Natural killer cell treated with Interleukin-12 subunit alpha and Interleukin-12 subunit beta and Interleukin-15 and Interleukin-18, amount 100 ng/mL, for 72 hours (primary cell): ENCODE measurements around the gene NPAS3. TPM values are rescaled to one million over a fixed set of nuclear protein-coding genes. Genes with fewer than 3 reads are reported as not detected.

Experiments
- ATAC-seq, 2 donors: fragments of 150-1000 bp; cut with Tn5 transposase in 1 of 2; sonication (Bioruptor Pico), chemical (Tn5 transposase) in 1 of 2; 2 replicates each; pipeline ENCODE4 v1.10.0; 2021
- DNase-seq: peaks from one replicate; pipeline ENCODE4 v3.0.0; 2022; ENCODE audit warnings: low spot score
- H3K27ac Mint-ChIP-seq, 2 donors: 1 replicate in 1 of 2; 2 replicates in 1 of 2; pipeline ENCODE4 v1.8.0; 2022; ENCODE audit warnings: mixed read lengths in 2 of 2, mild to moderate bottlenecking in 1 of 2, moderate library complexity in 1 of 2
- H3K27me3 Mint-ChIP-seq, 2 donors: 1 replicate in 1 of 2; 2 replicates in 1 of 2; pipeline ENCODE4 v1.8.0; 2022; ENCODE audit warnings: mixed read lengths in 2 of 2
- H3K36me3 Mint-ChIP-seq: one replicate; pipeline ENCODE4 v1.8.0; 2022; ENCODE audit warnings: mixed read lengths
- H3K4me1 Mint-ChIP-seq, 2 donors: 1 replicate in 1 of 2; 2 replicates in 1 of 2; pipeline ENCODE4 v1.8.0; 2022; ENCODE audit warnings: low read depth in 2 of 2, mixed read lengths in 2 of 2, mild to moderate bottlenecking in 1 of 2
- H3K4me3 Mint-ChIP-seq: one replicate; pipeline ENCODE4 v1.8.0; 2022; ENCODE audit warnings: mixed read lengths
- H3K9me3 Mint-ChIP-seq: 2 replicates; pipeline ENCODE4 v1.8.0; 2022; ENCODE audit warnings: mixed read lengths
- total RNA-seq, 2 donors: library from RNA; stranded (reverse); gene quantifications; one replicate each; pipeline ENCODE4 v1.2.3, GENCODE V29; 2022

The NPAS3 gene
- total RNA-seq, 2 donors from 2014 or later = not detected

DNA sequence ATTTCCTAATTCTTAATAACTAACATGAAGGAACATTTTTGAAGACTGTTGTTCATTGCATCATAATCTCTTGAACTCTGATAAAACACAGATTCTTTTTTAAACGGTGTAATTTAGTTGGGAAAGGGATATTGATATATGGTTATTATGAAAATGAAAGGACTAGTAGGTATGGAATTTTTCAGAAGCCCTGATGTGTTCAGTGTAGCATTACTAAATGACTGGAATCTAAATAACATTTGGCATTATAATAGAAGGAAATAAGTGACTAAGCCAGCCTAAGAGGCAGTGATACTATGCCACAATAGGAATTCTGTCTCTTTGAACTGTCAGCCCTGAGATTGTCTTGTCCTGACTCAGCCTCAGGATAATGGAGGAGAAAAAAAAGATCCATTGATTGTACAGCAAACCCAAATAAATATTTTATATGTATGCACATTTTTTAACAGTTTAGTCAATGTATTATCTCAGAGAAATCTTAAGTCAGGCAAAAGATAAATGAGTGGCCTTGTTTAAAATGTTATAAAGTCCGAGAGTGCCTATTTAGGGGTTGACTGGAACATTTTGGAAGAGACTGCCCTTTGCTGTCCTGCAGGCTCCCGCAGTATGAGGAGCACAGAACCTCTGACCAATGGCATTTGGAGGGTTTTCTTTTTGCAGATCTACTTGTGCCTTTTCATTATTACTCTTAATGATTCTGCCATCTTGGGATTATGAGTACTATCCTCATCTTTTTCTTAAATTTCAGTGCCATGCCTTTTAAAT lies 741.0 kb downstream of the NPAS3 start:
- H3K27ac Mint-ChIP-seq = no peak overlapping the region
- H3K4me1 Mint-ChIP-seq = no peaks in the 10 kb centered on the region
- no peaks in the 10 kb centered on the region for H3K27me3 Mint-ChIP-seq
- DNase-seq (no peak), ATAC-seq (no peak)
- no peaks in the 10 kb centered on the region for H3K36me3 Mint-ChIP-seq
- H3K9me3 Mint-ChIP-seq = peaks cover 4% of the 10 kb centered on the region
- H3K4me3 Mint-ChIP-seq = no peak overlapping the region

DNA sequence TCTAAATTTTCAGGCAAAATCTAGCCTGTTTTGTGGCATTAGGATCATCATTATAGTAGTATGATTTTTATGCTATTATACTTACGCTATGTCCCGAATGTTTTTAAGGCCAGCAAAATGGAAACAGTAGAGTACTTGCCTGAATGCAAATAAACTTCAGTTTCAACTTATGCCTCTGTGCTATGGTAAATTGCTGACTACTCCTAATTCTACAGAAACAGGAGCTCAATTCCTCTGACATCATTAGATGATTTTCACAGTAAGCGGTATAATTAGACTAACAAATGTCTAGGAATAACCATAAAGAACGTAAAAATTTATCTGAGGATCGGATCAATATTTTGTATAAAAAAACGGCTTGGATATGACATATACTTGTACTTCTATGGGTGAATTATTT lies 742.2 kb downstream of the NPAS3 start:
- ATAC-seq (no peak), DNase-seq (no peak)
- no peaks in the 10 kb centered on the region for H3K36me3 Mint-ChIP-seq

DNA sequence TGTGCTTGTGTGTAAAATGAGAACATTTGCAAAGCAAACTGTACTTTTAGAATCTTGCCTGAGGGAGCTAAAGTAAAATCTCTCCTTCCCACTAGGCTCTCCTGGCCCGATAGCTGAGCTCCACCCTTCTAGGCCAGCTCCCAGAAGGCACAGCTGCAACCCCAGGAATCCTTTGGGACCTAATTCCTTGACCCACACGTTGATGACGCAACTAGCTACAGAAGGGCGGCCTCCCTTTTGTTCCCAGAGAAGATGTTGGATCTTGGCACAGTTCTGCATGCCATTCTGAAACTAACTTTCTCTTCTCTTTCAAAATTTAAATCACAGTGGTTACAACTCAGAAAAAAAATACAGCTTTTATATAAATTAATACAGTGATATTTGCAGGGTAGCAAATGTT lies 744.1 kb downstream of the NPAS3 start:
- Mint-ChIP-seq H3K4me3 (no peak overlapping the region), H3K4me1 (no peaks in the 10 kb centered on the region), H3K9me3 (peaks cover 4% of the 10 kb centered on the region), H3K36me3 (no peaks in the 10 kb centered on the region), H3K27me3 (no peaks in the 10 kb centered on the region), H3K27ac (no peak overlapping the region)
- DNase-seq (no peak), ATAC-seq (no peak)

More for the DNA sequence above, 742.2 kb downstream of the NPAS3 start:
- H3K27ac Mint-ChIP-seq = no peak overlapping the region
- peaks cover 4% of the 10 kb centered on the region for H3K9me3 Mint-ChIP-seq
- H3K4me3 Mint-ChIP-seq = no peak overlapping the region
- H3K4me1 Mint-ChIP-seq = no peaks in the 10 kb centered on the region
- no peaks in the 10 kb centered on the region for H3K27me3 Mint-ChIP-seq

DNA sequence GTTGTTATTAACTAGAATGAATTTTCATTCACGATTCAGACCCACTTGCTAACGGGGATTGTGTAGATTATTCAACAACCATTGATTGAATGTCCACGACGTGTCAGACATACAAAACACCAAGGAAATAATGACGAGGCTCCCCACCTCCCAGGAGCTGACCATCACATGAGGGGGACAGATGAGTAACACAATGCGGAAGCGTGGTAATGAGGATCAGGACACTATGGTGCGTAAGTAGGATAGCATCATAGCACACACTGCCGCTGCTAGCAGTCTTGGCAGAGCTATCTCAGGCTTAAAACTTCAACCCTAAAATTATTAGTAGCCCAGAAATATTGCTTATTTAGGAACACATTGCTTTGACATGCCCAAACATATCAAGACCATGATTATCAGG lies 746.3 kb downstream of the NPAS3 start:
- ATAC-seq (no peak), DNase-seq (no peak)
- Mint-ChIP-seq H3K27ac (no peak overlapping the region), H3K9me3 (no peaks in the 10 kb centered on the region), H3K4me3 (no peak overlapping the region), H3K4me1 (no peaks in the 10 kb centered on the region), H3K27me3 (no peaks in the 10 kb centered on the region), H3K36me3 (no peaks in the 10 kb centered on the region)

DNA sequence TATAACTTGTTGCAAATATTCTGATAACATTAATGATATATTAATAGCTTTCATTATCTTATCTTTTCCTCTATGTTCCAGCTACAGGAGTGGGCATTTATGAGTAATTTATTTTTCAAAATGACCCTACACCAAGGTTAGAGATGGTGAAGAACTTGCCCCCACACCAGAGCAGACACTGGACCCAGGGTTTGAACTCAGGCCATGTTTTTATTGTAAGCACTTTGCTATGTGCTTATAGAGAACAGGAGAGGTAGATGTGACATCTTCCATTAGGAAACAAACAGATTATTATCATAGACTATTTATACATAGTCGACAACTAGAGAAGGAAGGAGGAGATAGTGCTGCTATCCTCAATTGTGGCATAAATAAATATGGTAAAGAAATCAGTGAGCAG lies 747.0 kb downstream of the NPAS3 start:
- Mint-ChIP-seq H3K27ac (no peak overlapping the region), H3K36me3 (no peaks in the 10 kb centered on the region), H3K9me3 (no peaks in the 10 kb centered on the region), H3K4me3 (no peak overlapping the region), H3K27me3 (no peaks in the 10 kb centered on the region), H3K4me1 (no peaks in the 10 kb centered on the region)
- DNase-seq = no peak
- ATAC-seq = no peak

DNA sequence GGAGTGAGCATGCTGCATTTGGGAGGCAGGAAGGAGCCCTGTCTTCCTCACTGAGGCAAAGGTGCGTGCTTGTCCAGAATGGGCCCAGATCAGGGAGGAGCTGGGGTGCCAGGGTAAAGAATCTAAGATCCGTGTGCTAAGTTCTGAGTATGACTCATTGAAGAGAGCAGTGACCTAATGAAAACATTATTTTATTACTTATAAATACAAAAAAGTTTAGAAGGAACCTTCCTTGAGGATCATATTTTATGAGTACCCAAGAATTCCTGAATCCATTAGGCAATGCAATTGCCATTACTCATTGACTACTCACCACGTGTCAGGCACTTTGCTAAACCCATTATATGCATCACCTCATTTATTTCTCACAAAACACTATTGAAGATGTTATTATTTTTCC lies 747.5 kb downstream of the NPAS3 start:
- H3K4me1 Mint-ChIP-seq = no peaks in the 10 kb centered on the region
- no peaks in the 10 kb centered on the region for H3K9me3 Mint-ChIP-seq
- no peak for ATAC-seq
- no peak overlapping the region for H3K4me3 Mint-ChIP-seq
- H3K36me3 Mint-ChIP-seq = no peaks in the 10 kb centered on the region
- no peak for DNase-seq
- H3K27ac Mint-ChIP-seq = no peak overlapping the region
- no peaks in the 10 kb centered on the region for H3K27me3 Mint-ChIP-seq

DNA sequence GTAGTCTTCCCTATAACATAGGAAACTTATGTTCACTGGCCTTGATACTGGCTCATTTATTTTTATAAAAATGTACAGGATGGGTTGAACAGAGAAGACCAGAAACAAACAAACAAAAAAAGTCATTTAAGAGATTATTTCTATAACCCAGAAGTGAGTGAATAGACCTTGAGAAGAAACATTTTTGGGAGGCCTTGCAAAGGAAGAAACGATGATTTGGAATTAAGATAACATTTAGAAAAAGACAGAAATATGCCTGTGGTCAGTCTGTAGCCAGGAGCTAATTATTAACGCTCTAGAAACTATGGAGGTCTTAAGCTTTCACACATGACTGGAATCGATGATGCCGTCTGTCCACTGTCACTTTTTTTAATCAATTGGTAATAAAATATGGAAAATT lies 748.2 kb downstream of the NPAS3 start:
- Mint-ChIP-seq H3K4me3 (no peak overlapping the region), H3K9me3 (no peaks in the 10 kb centered on the region), H3K36me3 (no peaks in the 10 kb centered on the region), H3K27me3 (no peaks in the 10 kb centered on the region), H3K4me1 (no peaks in the 10 kb centered on the region), H3K27ac (no peak overlapping the region)
- DNase-seq = no peak
- ATAC-seq = no peak

DNA sequence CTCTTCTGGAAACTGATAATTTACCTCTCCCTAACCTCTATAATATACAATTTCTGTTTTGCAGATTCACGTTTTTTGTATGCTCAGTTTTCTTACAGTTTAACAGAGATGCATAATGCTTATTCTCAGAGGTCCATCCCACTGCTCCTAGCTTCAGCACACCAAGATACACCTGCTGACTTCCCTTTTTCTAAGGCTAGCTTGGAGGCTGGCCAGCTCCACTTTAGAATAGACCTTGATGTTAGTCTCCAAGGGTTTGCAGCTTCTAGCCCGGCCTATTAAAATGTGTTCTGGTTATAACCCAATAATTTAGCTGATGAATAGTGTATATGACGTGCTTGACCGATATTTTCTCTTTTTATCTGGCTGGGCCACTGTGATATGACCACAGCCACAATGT lies 751.0 kb downstream of the NPAS3 start:
- ATAC-seq (no peak), DNase-seq (no peak)
- Mint-ChIP-seq H3K36me3 (no peaks in the 10 kb centered on the region), H3K9me3 (no peaks in the 10 kb centered on the region), H3K27ac (no peak overlapping the region), H3K27me3 (no peaks in the 10 kb centered on the region), H3K4me1 (no peaks in the 10 kb centered on the region), H3K4me3 (no peak overlapping the region)

DNA sequence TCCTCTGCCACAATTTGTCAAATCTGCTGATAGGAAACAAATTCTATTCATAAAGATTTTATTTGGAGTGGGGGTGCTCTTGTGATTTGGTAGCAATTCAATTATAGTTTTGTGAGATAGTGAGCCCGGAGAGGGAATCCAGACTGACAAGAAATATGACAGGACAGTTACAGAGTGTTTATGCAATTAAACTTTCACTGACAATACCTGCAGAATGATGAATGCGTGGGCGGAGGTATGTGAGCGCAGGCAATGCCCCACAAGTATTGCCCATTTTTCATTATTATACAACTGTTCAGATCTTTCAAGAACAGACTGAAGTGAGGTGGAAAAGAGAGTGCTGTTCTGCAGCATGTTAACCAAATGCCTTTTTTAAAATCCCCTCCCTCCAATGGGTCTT lies 753.2 kb downstream of the NPAS3 start:
- Mint-ChIP-seq H3K4me1 (no peaks in the 10 kb centered on the region), H3K27ac (no peak overlapping the region), H3K9me3 (no peaks in the 10 kb centered on the region), H3K4me3 (no peak overlapping the region), H3K27me3 (no peaks in the 10 kb centered on the region), H3K36me3 (no peaks in the 10 kb centered on the region)
- DNase-seq (no peak), ATAC-seq (no peak)

DNA sequence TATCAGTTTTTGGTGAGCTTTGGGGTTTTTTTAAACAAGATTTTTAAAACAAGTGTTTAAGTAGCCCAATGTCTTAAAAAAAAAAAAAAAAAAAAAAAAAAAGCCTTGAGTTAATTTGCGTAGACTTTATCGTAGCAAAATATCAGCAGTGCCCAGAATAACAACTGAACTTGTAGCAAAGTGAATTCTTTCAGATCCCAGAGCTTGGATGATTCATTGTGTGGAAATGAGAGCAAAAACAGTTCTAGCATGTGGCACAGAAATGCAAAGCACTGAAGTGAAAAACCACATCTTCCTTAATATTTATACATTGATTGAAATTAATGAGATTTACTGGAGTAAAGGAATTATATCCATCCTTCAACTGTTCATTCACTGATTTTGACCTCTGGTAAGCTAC lies 754.1 kb downstream of the NPAS3 start:
- Mint-ChIP-seq H3K27ac (no peak overlapping the region), H3K4me3 (no peak overlapping the region), H3K27me3 (no peaks in the 10 kb centered on the region), H3K36me3 (no peaks in the 10 kb centered on the region), H3K9me3 (no peaks in the 10 kb centered on the region), H3K4me1 (no peaks in the 10 kb centered on the region)
- ATAC-seq (no peak), DNase-seq (no peak)

DNA sequence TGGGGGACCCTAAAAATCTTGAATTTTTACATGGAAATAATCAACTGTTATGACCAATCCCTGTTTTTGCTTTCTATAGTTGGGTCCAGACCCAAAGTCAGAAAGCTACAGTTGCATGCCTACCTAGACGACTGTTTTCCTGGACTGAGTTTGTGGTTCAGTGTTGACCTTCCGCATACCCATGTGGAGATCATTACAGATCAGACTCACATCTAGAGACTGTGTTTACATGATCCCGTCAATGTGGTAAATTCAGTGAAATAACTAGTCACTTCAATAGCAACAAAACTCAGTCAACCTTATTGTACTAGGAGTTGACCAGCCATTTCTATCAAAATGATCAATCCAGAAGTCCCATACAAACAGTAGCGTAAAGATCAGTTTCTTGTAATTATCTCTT lies 754.6 kb downstream of the NPAS3 start:
- H3K4me3 Mint-ChIP-seq = no peak overlapping the region
- ATAC-seq (no peak), DNase-seq (no peak)
- H3K27ac Mint-ChIP-seq = no peak overlapping the region
- no peaks in the 10 kb centered on the region for H3K4me1 Mint-ChIP-seq
- no peaks in the 10 kb centered on the region for H3K36me3 Mint-ChIP-seq
- no peaks in the 10 kb centered on the region for H3K9me3 Mint-ChIP-seq
- no peaks in the 10 kb centered on the region for H3K27me3 Mint-ChIP-seq

DNA sequence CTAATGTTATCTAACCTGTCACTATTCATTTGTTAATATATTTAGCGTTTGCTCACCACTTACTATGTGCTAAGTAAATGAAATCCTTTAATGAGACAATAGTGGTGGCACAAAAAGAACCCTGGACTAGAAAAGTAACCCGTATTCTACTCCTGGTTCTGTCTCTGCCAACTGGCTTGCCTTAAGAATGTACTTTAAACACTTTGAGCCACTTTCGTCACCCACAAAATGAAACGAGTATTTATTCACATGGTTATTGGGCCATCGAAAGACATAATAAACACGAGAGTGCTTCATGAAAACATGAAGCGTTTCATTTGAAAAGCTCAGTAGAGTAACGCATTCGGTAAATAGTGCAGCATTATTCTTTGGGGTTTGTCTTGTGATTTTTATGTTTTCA lies 757.5 kb downstream of the NPAS3 start:
- no peak for DNase-seq
- H3K4me1 Mint-ChIP-seq = no peaks in the 10 kb centered on the region
- H3K27me3 Mint-ChIP-seq = no peaks in the 10 kb centered on the region
- H3K36me3 Mint-ChIP-seq = no peaks in the 10 kb centered on the region
- H3K9me3 Mint-ChIP-seq = no peaks in the 10 kb centered on the region
- H3K4me3 Mint-ChIP-seq = no peak overlapping the region
- H3K27ac Mint-ChIP-seq = no peak overlapping the region
- ATAC-seq = no peak

DNA sequence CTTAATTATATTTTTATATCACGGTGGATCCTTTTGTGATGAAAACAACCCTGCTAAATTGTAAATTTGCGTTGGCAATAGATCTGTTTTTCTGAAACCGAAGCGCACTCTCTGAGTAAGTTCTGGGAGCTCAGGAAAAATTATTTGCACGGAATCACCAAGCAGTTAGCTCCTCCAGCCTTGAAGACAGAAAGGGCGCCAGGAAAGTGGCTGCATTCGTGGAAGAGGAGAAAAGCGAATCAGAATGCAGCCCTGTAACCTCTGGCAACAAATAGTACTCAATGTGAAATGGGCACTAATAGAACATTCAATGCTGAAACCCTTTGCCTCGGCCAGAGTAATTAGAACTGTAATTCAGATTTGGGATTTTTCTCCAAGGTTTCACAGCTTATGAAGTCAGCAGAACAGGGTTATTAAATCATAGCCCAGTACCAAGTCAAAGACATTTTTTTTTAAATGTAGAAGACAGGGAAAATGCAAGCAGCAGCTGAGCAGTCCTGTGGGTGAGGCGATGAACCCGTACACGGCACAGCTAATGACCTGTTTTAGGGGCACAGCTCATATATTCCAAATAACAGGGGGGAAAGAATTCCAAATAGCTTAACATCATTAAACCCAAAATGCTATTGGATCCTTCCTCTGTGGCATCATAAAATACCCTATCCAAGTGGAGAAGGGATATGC lies 760.8 kb downstream of the NPAS3 start:
- H3K27me3 Mint-ChIP-seq = no peaks in the 10 kb centered on the region
- no peak for ATAC-seq

DNA sequence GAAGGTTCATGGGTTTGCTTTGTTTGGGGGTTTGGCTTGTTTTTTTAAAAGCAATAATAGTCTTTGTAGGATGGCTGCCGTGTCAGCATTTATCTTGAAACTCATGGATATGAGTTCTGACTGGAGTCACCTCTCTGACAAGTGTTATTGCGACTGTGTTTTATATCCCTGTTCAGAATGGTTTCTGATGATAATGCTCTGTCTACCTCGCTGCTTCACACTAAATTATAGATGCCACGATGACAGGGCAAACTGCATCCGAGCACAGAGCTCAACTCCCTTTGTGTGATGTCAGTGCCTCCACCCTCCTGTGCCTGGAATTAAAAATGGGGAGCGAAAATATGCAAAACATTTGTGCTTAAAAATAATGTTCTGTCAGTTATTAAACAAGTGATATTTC lies 761.4 kb downstream of the NPAS3 start:
- H3K9me3 Mint-ChIP-seq = no peaks in the 10 kb centered on the region
- no peak for ATAC-seq
- H3K4me3 Mint-ChIP-seq = no peak overlapping the region
- no peak overlapping the region for H3K27ac Mint-ChIP-seq
- no peaks in the 10 kb centered on the region for H3K36me3 Mint-ChIP-seq
- H3K27me3 Mint-ChIP-seq = no peaks in the 10 kb centered on the region
- H3K4me1 Mint-ChIP-seq = no peaks in the 10 kb centered on the region
- no peak for DNase-seq

More for the DNA sequence above, 760.8 kb downstream of the NPAS3 start:
- Mint-ChIP-seq H3K4me1 (no peaks in the 10 kb centered on the region), H3K9me3 (no peaks in the 10 kb centered on the region), H3K27ac (no peak overlapping the region), H3K4me3 (no peak overlapping the region), H3K36me3 (no peaks in the 10 kb centered on the region)
- DNase-seq = no peak

DNA sequence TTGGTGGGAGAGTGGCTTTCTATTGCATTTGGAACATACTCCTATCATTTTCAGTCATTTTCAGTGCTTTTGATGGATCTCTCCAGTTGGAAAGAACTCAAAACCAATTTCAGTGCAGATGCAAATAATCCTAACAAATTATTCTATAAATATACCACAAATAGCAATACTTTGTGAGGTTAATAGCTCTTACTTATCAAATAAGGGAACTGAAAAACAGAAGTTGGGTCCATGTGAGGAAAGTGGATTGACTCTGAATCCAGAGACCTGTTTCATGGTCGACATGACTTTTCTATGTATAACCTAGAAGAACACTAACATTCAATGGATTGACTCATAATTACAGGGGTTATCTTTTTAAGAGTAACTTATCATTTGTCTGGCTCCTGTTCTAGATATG lies 763.6 kb downstream of the NPAS3 start:
- Mint-ChIP-seq H3K4me1 (no peaks in the 10 kb centered on the region), H3K27ac (no peak overlapping the region), H3K4me3 (no peak overlapping the region), H3K9me3 (no peaks in the 10 kb centered on the region), H3K36me3 (no peaks in the 10 kb centered on the region), H3K27me3 (no peaks in the 10 kb centered on the region)
- DNase-seq (no peak), ATAC-seq (no peak)
